GM19193 (cell line): ENCODE results near the gene SMPX.

Experiments used
- POLR2A ChIP-seq: IDR thresholded peaks from 4 replicates; pipeline ENCODE4 v1.6.1; 2011; ENCODE audit not compliant: insufficient read depth, insufficient read length; ENCODE audit errors: extremely low read depth

The SMPX gene

DNA sequence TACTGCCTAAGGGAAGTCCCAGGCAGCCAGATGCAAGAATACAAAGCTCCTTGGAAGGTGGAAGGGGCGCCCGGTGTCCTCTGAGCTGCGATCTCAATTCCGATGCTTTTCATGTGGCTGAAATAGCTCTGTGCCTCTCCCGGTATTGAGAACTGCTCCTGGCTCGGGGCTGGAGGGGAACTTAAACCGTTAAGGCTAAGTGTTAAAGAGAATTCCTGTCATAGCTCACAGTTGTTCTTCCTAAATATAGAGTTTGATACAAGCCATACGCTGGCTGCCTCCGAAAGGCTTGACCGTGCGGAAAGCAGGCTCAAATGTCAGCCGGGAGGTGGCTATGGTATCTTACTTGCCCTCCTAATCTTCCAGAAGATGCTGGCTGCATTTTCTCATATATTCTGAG lies at the start of gene SMPX:
Gene SMPX, minus strand, starts transcription at position 157 of the 400 bp plus-strand sequence. CDS start 3,826 bp downstream, outside the sequence.
- TF ChIP-seq POLR2A: no peak

DNA sequence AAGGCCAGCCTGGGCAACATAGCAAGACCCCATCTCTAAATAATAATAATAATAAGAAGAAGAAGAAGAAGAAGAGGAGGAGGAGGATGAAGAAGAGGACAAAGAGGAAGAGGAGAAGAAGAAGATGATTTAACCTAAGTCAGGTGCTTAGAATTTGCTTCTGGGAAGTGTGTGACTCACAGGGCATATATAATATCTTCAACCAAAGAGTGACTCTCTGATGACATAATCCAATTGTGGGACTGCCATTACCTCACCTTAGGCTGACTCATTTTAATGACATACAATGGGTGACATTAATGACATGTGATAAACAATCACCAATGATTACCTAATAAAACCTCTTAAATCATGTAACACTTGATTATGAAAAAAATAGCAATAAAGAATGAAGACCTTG lies 48.8 kb upstream of the SMPX start:
- no peak for TF ChIP-seq POLR2A

DNA sequence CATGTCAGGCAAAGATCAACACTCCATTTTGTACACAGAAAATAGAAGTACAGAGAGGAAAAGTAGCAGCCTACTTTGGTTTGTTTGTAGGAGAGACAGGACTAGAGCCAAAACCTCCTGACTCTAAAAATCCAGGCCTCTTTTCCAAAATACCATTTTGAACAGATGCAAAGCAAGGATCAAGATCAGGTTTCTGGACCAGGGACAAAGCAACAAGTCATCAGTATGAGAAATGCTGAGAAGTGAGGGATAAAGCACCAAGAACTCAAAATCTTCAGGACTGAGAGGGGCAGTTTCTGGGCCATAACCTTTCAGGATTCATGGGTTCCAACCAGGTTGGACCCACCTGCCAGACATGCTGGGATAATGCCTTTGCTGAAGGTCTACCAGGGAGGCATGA lies 44.9 kb upstream of the SMPX start:
- TF ChIP-seq POLR2A: no peak

DNA sequence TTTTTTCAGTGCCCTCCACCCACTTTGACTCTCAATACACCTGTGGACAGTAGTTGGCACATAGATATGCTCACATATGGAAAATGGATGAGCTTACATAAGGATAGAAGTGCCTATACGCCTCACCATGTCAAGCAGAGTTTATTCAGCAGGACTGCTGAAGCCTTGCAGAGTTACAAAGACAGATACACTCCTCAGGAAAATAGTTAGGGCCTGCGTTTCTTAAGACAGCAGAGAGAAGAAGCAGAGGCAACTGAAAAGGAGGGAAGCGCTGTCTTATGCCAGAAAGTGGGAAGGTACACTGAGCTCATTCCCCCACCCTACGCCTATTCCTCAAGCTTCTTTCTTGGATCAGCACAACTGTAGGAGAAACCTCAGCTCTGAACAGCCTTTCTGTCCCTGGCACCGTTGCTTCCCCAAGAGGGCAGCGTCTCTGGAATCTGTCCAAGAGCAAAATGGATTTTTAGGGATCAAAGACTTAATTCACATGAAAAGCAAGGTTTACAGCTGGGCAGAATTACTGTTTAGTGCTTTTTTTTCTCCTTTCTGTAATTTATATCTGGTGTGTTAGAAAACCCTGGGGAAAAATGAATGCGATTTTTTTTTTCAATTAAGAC lies 44.2 kb upstream of the SMPX start:
- TF ChIP-seq POLR2A: no peak

DNA sequence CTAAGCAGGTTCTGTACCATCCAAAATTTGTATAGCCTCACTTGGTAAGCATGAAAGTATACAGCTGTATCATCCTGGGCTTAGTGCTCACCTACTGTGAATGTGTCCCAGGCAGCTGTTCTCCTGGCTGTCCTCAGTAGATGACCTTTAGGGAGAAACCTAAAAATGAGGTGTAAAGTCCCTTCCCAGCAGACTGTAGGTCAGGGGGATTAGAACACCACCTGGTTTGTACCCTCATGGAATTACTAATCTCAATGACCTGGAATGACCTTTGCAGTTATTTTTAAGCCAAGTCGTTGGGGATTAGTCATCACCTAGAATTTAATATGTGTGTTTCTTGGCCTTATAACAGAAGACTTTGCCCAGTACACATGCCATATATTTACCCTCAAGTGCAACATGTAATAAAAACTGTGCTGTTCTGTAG lies 42.4 kb upstream of the SMPX start:
- no peak for TF ChIP-seq POLR2A

DNA sequence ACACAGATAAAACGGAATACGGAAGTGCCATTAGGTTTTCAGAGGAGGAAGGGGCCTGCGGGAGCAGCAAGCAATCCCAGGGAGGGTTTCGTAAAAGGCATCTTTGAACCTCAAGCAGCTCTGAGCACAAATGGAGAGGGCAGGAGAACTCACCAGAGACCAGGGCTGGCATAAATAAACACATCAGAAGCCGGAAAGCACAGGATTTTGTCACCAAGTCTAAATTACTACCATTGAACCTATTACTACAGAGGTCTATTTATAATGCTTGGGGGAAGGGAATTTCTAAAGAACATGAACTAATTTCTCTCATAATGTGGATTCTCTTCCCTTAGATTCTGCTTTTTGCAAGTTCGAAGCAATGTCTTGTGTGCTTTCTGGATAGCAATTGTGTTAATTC lies 41.9 kb upstream of the SMPX start:
- no peak for TF ChIP-seq POLR2A

DNA sequence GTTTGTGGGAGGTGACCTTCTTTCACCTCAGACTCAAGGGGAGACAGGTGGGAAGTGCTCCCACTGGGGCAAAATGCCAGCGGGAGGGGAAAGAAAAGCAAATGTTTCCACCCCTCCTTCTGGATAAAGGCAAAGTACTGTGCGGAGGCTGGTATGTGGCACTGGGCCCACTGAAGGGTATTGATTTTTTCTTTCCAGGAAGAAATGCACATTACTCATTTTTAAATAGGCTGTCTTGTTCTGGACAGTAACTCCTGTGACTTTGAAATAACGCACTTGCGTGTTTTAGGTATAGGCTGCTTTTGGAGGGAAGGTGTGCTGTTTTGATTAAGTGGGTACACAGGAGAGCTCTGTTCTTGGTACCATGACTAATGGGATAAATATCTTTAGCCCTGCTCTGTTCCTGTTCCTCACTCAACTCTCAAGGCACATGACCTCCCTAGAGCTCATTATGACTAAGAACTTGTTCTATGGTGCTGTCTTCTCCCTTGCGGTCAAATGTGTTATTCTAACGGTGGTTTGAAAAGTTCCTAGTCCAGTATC lies 40.8 kb upstream of the SMPX start:
- TF ChIP-seq POLR2A: no peak

DNA sequence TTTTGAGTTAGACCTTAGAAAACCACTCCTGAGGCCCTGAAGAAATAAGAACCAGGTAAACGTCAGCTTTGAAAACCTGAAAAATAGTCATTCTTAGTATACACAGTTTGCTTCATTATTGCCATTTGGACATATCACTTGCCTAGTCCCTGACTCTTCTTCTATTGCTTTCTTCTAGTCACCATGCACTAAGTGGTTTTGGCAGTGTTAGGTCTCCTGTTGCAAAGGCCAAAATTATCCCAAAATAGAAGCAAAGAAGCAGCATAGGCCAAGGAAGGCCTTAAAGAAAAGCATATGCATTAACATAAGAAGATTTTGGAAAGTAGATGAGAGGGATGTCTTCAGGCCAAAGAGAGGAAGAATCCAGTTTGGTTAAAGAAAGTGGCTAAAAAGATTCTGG lies 24.1 kb upstream of the SMPX start:
- no peak for TF ChIP-seq POLR2A

DNA sequence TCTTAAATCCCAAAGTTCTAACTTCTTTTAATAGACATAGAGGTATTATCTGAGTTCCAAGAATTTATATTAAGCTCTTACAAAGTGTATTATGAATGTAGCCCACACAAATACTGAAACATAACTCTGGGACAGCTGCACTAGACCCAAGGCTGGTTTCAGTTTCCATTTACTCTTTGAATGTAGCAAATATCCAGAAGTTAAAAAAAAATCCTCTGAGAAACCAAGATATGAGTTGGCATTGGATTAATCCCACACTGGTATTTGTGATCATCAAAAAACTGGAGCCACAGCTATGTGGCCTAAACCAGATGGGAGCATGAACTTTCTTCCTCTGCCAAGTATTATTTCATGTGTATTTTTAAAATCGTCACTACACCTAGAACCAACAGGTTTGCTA lies 23.6 kb upstream of the SMPX start:
- no peak for TF ChIP-seq POLR2A

DNA sequence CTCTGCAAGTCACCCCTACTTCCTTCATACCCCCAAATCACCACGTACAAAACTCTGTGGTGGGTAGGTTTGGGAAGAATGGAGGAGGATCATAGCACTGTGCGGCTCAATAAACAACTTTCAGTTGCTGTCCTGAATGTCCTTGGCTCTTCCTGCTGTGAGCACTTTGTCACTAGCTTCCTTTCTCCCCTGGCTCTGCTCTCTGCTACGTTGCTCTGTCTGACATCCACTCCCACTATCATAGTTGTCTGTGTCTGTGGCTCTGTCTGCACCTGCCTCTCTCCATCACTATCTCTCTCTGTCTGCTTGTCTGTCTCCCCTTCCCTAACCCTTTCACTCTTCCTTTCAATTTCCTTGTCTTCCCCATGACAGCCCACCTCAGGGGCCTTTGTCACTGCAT lies 21.2 kb upstream of the SMPX start:
- TF ChIP-seq POLR2A: no peak

DNA sequence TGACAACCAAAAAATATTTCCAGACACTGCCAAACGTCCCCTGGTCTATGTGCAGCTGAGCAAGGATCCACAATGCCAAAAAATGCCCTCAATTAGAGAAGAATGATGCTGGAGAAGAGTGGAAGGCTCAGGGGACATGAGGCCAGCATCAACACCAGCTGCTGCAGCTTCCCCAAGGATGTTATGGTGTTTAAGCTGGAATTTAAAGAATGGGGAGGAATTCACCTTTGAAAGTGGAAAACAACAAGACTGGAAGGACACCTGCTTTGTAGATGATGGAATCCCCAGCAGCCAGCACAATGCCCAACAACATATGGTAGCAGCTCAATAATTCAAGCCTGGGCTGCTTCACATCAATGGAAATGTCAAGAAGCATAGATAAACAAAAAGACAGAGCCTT lies 20.3 kb upstream of the SMPX start:
- TF ChIP-seq POLR2A: no peak

DNA sequence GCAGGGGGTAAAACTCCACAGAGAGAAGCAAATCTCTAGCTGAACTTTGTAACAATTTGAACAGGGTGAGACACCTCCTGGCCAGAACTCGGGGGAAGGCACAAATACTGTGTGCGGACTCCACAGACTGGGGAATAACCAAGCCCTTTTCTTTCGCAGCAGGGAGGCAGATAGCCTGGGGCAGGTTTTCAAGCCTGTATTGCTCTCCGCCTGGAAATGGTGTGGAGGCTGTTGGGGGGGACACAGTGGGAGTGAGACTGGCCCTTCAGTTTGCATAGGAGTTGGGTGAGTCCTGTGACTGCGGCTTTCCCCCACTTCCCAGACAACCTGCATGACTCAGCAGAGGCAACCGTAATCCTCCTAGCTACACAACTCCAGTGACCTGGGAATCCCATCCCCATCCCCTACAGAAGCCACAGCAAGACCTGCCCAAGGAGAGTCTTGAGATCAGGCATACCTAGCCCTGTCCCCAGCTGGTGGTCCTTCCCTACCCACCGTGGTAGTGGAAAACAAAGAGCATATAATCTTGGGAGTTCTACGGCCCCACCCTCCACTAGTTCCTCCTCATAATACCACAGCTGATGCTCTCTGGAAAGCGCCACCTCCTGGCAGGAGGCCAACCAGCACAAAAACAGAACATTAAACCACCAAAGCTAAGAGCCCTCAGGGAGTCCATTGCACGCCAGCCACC lies 12.9 kb upstream of the SMPX start:
- TF ChIP-seq POLR2A: no peak

DNA sequence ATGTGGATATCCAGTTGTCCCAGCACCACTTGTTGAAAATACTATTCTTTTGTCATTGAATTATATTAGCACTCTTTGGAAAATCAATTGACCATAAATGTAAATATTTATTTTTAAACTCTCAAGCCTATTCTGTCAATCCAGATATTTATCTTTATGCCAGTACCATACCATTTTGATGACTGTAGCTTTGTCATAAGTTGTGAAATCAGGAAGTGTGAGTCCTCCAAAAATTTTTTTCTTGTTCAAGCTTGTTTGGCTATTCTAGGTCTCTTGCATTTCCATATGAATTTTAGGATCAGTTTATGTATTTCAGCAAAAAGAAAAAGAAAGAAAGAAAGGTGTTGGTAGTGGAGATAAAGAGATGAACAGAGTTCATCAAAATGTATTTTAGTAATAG lies 8.2 kb upstream of the SMPX start:
- no peak for TF ChIP-seq POLR2A

DNA sequence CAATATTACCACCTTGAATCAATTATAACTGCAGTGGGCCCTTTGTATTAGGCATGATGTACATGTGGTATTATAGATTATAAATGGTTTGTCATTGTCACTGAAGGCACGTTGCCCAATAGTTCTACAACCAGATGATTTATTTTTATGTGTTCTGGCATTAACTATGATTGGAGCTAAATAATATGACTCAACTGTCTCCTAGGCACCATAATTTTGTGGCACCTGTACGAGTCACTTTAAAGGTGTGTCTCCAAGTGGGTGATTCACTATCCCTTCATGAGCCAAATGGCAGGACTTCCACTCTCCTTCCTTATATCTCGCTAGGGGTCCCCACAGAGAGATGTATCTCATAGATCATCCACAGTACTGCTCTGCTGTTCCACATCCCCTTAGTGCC lies 6.1 kb upstream of the SMPX start:
- TF ChIP-seq POLR2A: no peak

DNA sequence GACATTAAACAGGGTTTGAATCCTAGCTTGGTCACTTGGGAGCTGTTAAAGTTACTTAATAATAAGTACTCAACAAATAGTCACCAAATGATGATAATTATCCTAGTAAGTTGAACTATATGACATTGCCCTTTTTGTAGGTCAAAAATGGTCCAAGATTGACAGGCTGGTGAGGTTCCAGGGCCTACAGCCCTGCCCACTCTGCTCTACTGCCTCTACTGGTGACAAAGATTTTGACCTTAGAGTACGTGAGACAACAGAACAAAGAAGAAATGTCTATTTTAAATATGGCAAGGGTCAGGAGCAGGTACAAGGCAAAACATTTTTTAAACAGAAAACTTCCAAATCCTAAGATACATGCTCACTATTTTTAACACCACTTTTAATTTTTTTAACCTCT lies 572 bp upstream of the SMPX start:
- TF ChIP-seq POLR2A: no peak

DNA sequence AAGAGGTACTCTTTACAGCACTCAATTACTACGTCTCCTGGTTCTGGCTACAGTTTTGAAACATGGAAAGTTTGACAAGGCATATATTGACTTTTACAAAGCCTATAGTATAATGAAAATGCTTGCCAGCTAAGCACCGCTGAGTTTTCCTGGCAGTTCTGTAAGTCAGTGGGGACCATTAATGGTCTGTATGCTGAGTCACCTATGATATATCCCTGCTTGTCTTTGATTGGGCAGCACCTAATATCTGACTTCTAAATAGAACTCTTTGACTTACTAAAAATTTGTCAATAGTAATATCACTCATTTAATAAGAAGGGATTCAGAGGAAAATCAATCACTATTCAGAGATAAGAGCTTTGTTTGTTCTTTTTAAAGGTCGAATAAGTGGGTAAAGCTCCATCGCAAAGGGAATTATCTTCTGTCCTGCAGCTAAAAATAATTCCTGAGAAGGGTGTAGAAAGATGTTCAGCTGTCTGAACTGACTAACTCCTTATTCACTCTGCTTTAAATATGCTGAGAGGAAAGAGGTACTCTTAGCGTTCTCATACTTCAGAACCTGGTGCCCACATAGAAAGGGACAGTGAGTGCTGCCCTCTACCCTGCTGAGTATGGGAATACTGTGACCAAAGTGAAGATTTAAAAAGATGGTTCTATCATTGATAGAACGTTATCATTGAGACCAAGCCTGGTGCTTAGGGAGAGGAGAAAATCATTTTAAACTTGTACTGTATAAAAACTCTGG lies 959 bp downstream of the SMPX start:
- TF ChIP-seq POLR2A: no peak

DNA sequence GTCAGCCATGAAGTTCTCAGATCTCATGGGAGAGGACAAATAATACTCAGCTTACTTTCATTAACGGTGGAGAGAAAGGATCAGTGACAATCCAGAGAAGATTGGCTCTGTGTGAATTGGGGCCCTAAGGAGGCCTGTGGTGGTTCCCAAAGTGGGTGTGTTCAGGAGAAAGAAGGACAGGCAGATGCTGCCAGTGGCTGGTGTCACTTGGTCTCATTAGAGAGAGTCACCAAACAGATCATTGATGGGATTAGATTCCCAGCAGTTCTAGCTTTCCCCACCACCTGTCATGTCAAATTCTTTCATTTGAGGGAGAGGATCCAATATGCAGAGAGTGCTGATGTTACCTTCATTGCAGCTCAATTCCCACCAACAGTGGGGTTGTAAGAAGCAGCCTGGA lies 8.0 kb downstream of the SMPX start:
- TF ChIP-seq POLR2A: no peak

DNA sequence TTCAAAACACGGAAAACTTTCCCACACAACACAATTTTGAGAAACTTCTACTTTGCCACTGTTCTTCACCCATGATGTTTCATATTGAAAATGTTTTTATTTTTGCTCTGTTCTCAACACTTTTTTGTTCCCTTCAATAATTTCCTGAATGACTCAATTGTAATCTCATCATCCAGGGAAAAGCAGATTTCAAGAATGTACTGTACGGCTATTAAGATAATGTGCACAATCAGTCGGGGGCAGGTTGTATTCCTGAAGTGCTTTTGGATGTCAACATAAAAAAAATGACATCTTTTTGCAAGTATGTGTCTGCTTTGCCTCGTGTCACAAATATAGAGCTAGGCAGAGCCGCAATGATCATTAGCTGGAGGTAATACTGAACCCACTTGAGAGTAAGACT lies 9.7 kb downstream of the SMPX start:
- no peak for TF ChIP-seq POLR2A
